ENCODE results near the gene PTPN14. TPM values are rescaled to one million over a fixed set of nuclear protein-coding genes. Genes with fewer than 3 reads are reported as not detected.

The PTPN14 gene
- total RNA-seq, 4 donors from 2014 or later, result 59.4 to 118 (median 66.1) TPM

DNA sequence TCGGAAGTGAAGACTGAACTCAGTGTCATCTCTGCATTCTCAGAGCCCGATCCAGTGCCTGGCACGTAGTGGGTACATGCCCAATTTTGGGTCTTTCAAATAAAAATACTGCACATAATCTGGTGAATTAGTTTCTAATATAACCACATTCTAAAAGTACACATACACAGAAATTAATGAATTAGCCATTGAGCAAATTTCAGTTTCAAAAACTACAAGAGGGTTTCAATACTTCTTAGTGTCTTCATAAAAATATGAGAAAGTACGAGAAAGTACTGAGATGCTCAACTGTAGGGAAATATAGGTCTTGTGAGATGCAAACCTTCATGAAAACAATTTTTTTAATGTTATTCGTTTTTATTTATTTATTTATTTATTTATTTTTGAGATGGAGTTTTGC is 183.6 kb downstream of the PTPN14 start:
- TF ChIP-seq, protein P1, sequence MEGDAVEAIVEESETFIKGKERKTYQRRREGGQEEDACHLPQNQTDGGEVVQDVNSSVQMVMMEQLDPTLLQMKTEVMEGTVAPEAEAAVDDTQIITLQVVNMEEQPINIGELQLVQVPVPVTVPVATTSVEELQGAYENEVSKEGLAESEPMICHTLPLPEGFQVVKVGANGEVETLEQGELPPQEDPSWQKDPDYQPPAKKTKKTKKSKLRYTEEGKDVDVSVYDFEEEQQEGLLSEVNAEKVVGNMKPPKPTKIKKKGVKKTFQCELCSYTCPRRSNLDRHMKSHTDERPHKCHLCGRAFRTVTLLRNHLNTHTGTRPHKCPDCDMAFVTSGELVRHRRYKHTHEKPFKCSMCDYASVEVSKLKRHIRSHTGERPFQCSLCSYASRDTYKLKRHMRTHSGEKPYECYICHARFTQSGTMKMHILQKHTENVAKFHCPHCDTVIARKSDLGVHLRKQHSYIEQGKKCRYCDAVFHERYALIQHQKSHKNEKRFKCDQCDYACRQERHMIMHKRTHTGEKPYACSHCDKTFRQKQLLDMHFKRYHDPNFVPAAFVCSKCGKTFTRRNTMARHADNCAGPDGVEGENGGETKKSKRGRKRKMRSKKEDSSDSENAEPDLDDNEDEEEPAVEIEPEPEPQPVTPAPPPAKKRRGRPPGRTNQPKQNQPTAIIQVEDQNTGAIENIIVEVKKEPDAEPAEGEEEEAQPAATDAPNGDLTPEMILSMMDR (IDR thresholded peaks at IDR 0.05), result no peak
- no peak for TF ChIP-seq POLR2A (IDR thresholded peaks at IDR 0.05)
- no peak overlapping the region for H3K4me3 ChIP-seq (ENCODE audit: low read depth, poor library complexity, severe bottlenecking)
- 88 to 92% methylated on average over 5 of the region's 5 CpGs for WGBS, 2 donors
- DNase-seq (ENCODE audit: low spot score in 2 of 2), result no peak
- intact Hi-C loops (cut with DNase I; ENCODE audit: low total_unique reads), result no loop called here

GRCh38 chr1:214364786-214365295 is 186.6 kb downstream of the PTPN14 start:
- no peak overlapping the region for H3K4me3 ChIP-seq (ENCODE audit: low read depth, poor library complexity, severe bottlenecking)
- 72 to 73% methylated on average over 4 of the region's 4 CpGs for WGBS, 2 donors
- DNase-seq (ENCODE audit: low spot score in 2 of 2), result no peak
- TF ChIP-seq POLR2A (IDR thresholded peaks at IDR 0.05), result no peak
- TF ChIP-seq, protein P1 (IDR thresholded peaks at IDR 0.05), result no peak
- intact Hi-C loops (cut with DNase I; ENCODE audit: low total_unique reads), result no loop called here

DNA sequence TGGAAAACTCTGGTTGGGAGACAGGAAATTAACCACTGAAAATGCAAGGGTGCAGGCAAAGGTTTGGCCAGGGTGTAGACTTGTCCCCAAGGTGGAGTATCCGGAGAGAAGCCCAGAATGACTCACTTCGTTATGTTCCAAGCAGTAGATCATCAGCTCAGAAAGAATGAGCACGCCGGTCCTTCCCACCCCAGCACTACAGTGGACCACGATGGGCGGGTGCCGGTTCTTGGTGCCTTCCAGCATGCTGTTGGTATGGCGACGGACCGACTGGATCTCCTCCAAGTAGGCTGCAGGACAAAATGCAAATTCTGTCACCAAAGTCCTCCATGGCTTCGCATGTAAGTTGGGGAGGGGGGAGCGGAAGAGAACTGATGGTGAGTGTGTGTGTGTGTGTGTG is 187.0 kb downstream of the PTPN14 start:
- WGBS, 2 donors, result 42 to 48% methylated on average over 12 of the region's 12 CpGs
- no peak overlapping the region for H3K4me3 ChIP-seq (ENCODE audit: low read depth, poor library complexity, severe bottlenecking)
- TF ChIP-seq, protein P1 (IDR thresholded peaks at IDR 0.05), result no peak
- TF ChIP-seq POLR2A (IDR thresholded peaks at IDR 0.05), result no peak
- no peak for DNase-seq (ENCODE audit: low spot score in 2 of 2)
- intact Hi-C loops (cut with DNase I; ENCODE audit: low total_unique reads), result no loop called here

- no peak for DNase-seq (ENCODE audit: low spot score in 2 of 2)
- intact Hi-C loops (cut with DNase I; ENCODE audit: low total_unique reads), result no loop called here
- no peak overlapping the region for H3K4me3 ChIP-seq (ENCODE audit: low read depth, poor library complexity, severe bottlenecking)
- 61 to 70% methylated on average over 4 of the region's 4 CpGs for WGBS, 2 donors
- TF ChIP-seq POLR2A (IDR thresholded peaks at IDR 0.05), result no peak
- TF ChIP-seq, protein P1 (IDR thresholded peaks at IDR 0.05), result no peak
Measured at GRCh38 chr1:214363386-214363785, 188.0 kb downstream of the PTPN14 start.

DNA sequence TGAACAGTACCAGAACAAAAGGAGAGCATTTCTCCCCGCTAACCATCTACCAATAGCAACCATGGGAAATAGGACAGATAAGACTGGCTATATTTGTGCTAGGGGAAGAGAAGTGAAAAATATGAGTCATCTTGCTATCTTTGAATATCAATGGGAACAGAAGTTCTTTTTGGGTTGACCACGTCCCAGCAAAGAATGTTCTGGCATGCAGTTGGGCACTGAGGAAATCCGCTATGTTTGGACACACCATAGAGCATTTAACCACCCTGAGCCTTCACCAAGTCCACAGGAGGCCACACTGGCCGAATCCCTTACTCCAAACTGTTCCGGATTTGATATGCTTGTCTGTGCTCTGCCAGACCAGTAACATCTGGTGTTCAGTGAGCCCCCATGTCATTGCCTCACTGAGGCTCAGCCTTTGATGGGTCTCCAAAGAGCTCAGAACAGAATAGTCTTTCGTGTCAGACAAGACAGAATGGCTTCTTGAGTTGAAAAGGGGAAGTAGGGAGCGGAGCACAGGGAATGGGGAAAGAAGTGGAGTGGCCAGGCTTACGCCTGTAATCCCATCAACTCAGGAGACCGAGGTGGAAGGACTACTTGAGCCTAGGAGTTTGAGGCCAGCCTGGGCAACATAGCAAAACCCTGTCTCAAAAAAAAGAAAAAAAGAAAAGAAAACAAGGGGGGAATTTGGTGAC is 189.1 kb downstream of the PTPN14 start:
- TF ChIP-seq, protein P1 (IDR thresholded peaks at IDR 0.05), result no peak
- TF ChIP-seq POLR2A (IDR thresholded peaks at IDR 0.05), result no peak
- H3K4me3 ChIP-seq (ENCODE audit: low read depth, poor library complexity, severe bottlenecking), result no peak overlapping the region
- intact Hi-C loops (cut with DNase I; ENCODE audit: low total_unique reads), result no loop called here
- DNase-seq (ENCODE audit: low spot score in 2 of 2), result no peak
- WGBS, 2 donors, result 61 to 77% methylated on average over 9 of the region's 9 CpGs

GRCh38 chr1:214361636-214362035 is 189.8 kb downstream of the PTPN14 start:
- H3K4me3 ChIP-seq (ENCODE audit: low read depth, poor library complexity, severe bottlenecking), result no peak overlapping the region
- intact Hi-C loops (cut with DNase I; ENCODE audit: low total_unique reads), result no loop called here
- TF ChIP-seq, protein P1 (IDR thresholded peaks at IDR 0.05), result no peak
- TF ChIP-seq POLR2A (IDR thresholded peaks at IDR 0.05), result no peak
- 47 to 65% methylated on average over 1 of the region's 1 CpG for WGBS, 2 donors
- DNase-seq (ENCODE audit: low spot score in 2 of 2), result no peak

All from lower leg skin (tissue), 4 donors.